MCF 10A (cell line): ENCODE data around the gene ZMYND15. TPM values are rescaled to one million over a fixed set of nuclear protein-coding genes. Genes with fewer than 3 reads are reported as not detected.

ENCODE experiments used
- BruUV-seq: library from RNA; stranded (reverse); fragments of 400-500 nt; replicated peaks from 2 replicates; lab custom pipeline; 2021; lab: Mats Ljungman, UMichigan
- CTCF ChIA-PET: fragments of 300-600 bp; sonication (Branson Sonifier 250); formaldehyde crosslinking; extraction: SDS; loops from one replicate; lab custom pipeline; 2021; ENCODE audit warnings: antibody characterized with exemption, inconsistent platforms; lab: Yijun Ruan, JAX
- POLR2A ChIA-PET: fragments of 300-600, 350-650 bp; sonication (Branson Sonifier 250); formaldehyde crosslinking; extraction: SDS; loops from one replicate; lab custom pipeline; 2020; ENCODE audit warnings: antibody characterized with exemption, inconsistent platforms; lab: Yijun Ruan, JAX
- DNase-seq: peaks from one replicate; pipeline ENCODE4 v3.0.0-alpha.2; 2018; ENCODE audit not compliant: unreplicated experiment
- H3K27ac Mint-ChIP-seq: one replicate; pipeline ENCODE4 v1.8.0; 2022; ENCODE audit warnings: mild to moderate bottlenecking, low read depth, mixed read lengths; ENCODE audit not compliant: unreplicated experiment
- H3K27me3 Mint-ChIP-seq: one replicate; pipeline ENCODE4 v1.8.0; 2022; ENCODE audit warnings: mixed read lengths; ENCODE audit not compliant: insufficient read depth, unreplicated experiment
- H3K36me3 Mint-ChIP-seq: one replicate; pipeline ENCODE4 v1.8.0; 2022; ENCODE audit warnings: mild to moderate bottlenecking, moderate library complexity, mixed read lengths; ENCODE audit not compliant: insufficient read depth, unreplicated experiment
- H3K4me1 Mint-ChIP-seq: one replicate; pipeline ENCODE4 v1.8.0; 2022; ENCODE audit warnings: mixed read lengths; ENCODE audit not compliant: insufficient read depth, unreplicated experiment
- H3K4me3 Mint-ChIP-seq: one replicate; pipeline ENCODE4 v1.8.0; 2022; ENCODE audit warnings: mild to moderate bottlenecking, moderate library complexity, mixed read lengths; ENCODE audit not compliant: unreplicated experiment
- H3K9me3 Mint-ChIP-seq: one replicate; pipeline ENCODE4 v1.8.0; 2022; ENCODE audit warnings: mixed read lengths; ENCODE audit not compliant: unreplicated experiment
- CTCF ChIP-seq: fragments of 200-600 bp; IDR thresholded peaks from one replicate; pipeline ENCODE4 v1.8.0; 2022; ENCODE audit warnings: antibody characterized with exemption, mild to moderate bottlenecking; ENCODE audit not compliant: unreplicated experiment
- intact Hi-C: fragments of 100-400 bp; cut with micrococcal nuclease; formaldehyde crosslinking; loops from 2 replicates; pipeline ENCODE4 v1.14.1; 2022
- total RNA-seq: library from RNA; stranded (reverse); gene quantifications from 2 replicates; pipeline ENCODE4 v1.2.3, GENCODE V29; 2022

Gene ZMYND15
- total RNA-seq, 1 experiment from 2014 or later, result 1.8 TPM

- H3K27ac Mint-ChIP-seq, result no peak overlapping the region
- H3K4me3 Mint-ChIP-seq, result no peak overlapping the region
- CTCF ChIA-PET, result interaction anchor here (0.6 to 6.0 kb wide), 9 partner anchors 23 to 99 kb away, joined by 3 to 88 read pairs (median 3); no protein-coding TSS in a partner anchor
These were observed 46.9 kb downstream of the ZMYND15 start for GRCh38 chr17:4786516-4786915.

GRCh38 chr17:4788159-4788806, 48.6 kb downstream of the ZMYND15 start:
- TF ChIP-seq CTCF, result no peak
- no peak for DNase-seq
- H3K4me3 Mint-ChIP-seq, result peak overlapping the region; percentile 75
- no peaks in the 10 kb centered on the region for H3K9me3 Mint-ChIP-seq
- ChIA-PET CTCF (interaction anchor here (0.6 to 6.0 kb wide), 14 partner anchors 9 to 221 kb away, joined by 3 to 88 read pairs (median 4); partner anchors contain the start of gene MED11), POLR2A (interaction anchor here (0.6 to 4.0 kb wide), 9 partner anchors 19 to 146 kb away, joined by 3 to 51 read pairs (median 5); partner anchors contain the start of genes ARRB2, CHRNE, MINK1 and PLD2)
- H3K4me1 Mint-ChIP-seq, result peaks cover 18% of the 10 kb centered on the region
- peaks cover 9% of the 10 kb centered on the region for H3K27me3 Mint-ChIP-seq
- H3K36me3 Mint-ChIP-seq, result no peaks in the 10 kb centered on the region
- no TSS peak for BruUV-seq
- intact Hi-C loops, result no loop called here
- no peak overlapping the region for H3K27ac Mint-ChIP-seq

More at GRCh38 chr17:4786516-4786915, 46.9 kb downstream of the ZMYND15 start:
- intact Hi-C loops, result no loop called here
- TF ChIP-seq CTCF, result no peak
- Mint-ChIP-seq H3K4me1 (peaks cover 18% of the 10 kb centered on the region), H3K27me3 (peaks cover 17% of the 10 kb centered on the region), H3K9me3 (no peaks in the 10 kb centered on the region), H3K36me3 (no peaks in the 10 kb centered on the region)
- no peak for DNase-seq
- BruUV-seq, result no TSS peak
- POLR2A ChIA-PET, result interaction anchor here (0.6 to 1.2 kb wide), 3 partner anchors 98 to 181 kb away, joined by 3 to 5 read pairs (median 3); partner anchors contain the start of gene SPAG7

- intact Hi-C loops, result no loop called here
- CTCF ChIA-PET, result interaction anchor here (0.6 to 6.0 kb wide), 31 partner anchors 10 to 222 kb away, joined by 3 to 88 read pairs (median 5); partner anchors contain the start of genes CHRNE, MED11, PLD2 and RNF167
- POLR2A ChIA-PET, result interaction anchor here (0.6 to 4.0 kb wide), 34 partner anchors 10 to 182 kb away, joined by 3 to 51 read pairs (median 6); partner anchors contain the start of genes ARRB2, CHRNE, MED11 and MINK1
- Mint-ChIP-seq H3K4me3 (peak within 1 kb of the TSS; percentile 75), H3K4me1 (peaks cover 18% of the 10 kb centered on the region), H3K27me3 (peaks cover 1% of the 10 kb centered on the region), H3K36me3 (no peaks in the 10 kb centered on the region), H3K27ac (peak within 1 kb of the TSS; percentile 93), H3K9me3 (no peaks in the 10 kb centered on the region)
- no peak for DNase-seq
- BruUV-seq, result no TSS peak
- no peak for TF ChIP-seq CTCF
These were observed 49.4 kb downstream of the ZMYND15 start, which contains the start of gene GLTPD2 for GRCh38 chr17:4788807-4789700. Gene GLTPD2 (plus strand): TSS chr17:4788964. CDS start chr17:4789012, 48 bp downstream.
